Thymus (tissue), 11 donors: ENCODE results near the gene SLC22A17. TPM values are rescaled to one million over a fixed set of nuclear protein-coding genes. Genes with fewer than 3 reads are reported as not detected.

Source experiments
- DNase-seq, 9 donors: peaks; one replicate each; pipeline ENCODE4 v3.0.0-alpha.2; 2013; ENCODE audit warnings: low spot score in 9 of 9, low read depth in 6 of 9, missing footprints in 1 of 9
- H3K27ac ChIP-seq, 2 donors: one replicate each; pipeline ENCODE4 v1.5.1; 2013; ENCODE audit warnings: control low read depth in 1 of 2, low read depth in 1 of 2, low read length in 1 of 2, mild to moderate bottlenecking in 1 of 2, moderate library complexity in 1 of 2
- H3K27me3 ChIP-seq, 2 donors: one replicate each; pipeline ENCODE4 v1.5.1; 2013; ENCODE audit warnings: low read length in 1 of 2; ENCODE audit not compliant: control insufficient read depth in 2 of 2, insufficient read depth in 1 of 2
- H3K36me3 ChIP-seq, 2 donors: one replicate each; pipeline ENCODE4 v1.5.1; 2013; ENCODE audit warnings: low read length in 1 of 2, mild to moderate bottlenecking in 1 of 2, moderate library complexity in 1 of 2; ENCODE audit not compliant: control insufficient read depth in 2 of 2, insufficient read depth in 2 of 2
- H3K4me1 ChIP-seq, 2 donors: one replicate each; pipeline ENCODE4 v1.5.1; 2013; ENCODE audit warnings: low read length in 2 of 2; ENCODE audit not compliant: control insufficient read depth in 2 of 2, insufficient read depth in 2 of 2
- H3K4me3 ChIP-seq, 2 donors: one replicate each; pipeline ENCODE4 v1.5.1; 2013; ENCODE audit warnings: low read length in 2 of 2, control low read depth in 1 of 2, mild to moderate bottlenecking in 1 of 2
- H3K9me3 ChIP-seq, 2 donors: one replicate each; pipeline ENCODE4 v1.5.1; 2013; ENCODE audit warnings: low read length in 1 of 2, mild to moderate bottlenecking in 1 of 2; ENCODE audit not compliant: control insufficient read depth in 2 of 2, insufficient read depth in 1 of 2
- WGBS: extraction: QIAGEN DNeasy Blood & Tissue Kit; methylation state at CpG from one replicate; pipeline ENCODE4 v1.1.7; 2013; 5-methylcytosine and 5-hydroxymethylcytosine counted together
- polyA plus RNA-seq: library from polyadenylated mRNA; stranded (reverse); fragments of 200-250 nt; gene quantifications from one replicate; pipeline ENCODE4 v1.2.3, GENCODE V29; 2013
- total RNA-seq: library from RNA; stranded (reverse); fragments of 120-200 nt; gene quantifications from one replicate; pipeline ENCODE4 v1.2.4, GENCODE V29; 2013
- donor health status: healthy.

The SLC22A17 gene
- total and polyA plus RNA-seq, 2 donors, result 1.2 to 6.3 TPM

- WGBS, result 96% methylated on average over 22 of the region's 22 CpGs
- Histone ChIP-seq H3K4me3 (no peak overlapping the region), H3K27ac (peak overlapping the region in 1 of 2 donors; percentile 21), H3K4me1 (peaks cover 6 to 19% of the 10 kb centered on the region in 2 donors), H3K9me3 (no peaks in the 10 kb centered on the region), H3K36me3 (no peaks in the 10 kb centered on the region), H3K27me3 (peaks cover 0 to 9% of the 10 kb centered on the region in 2 donors)
- no peak for DNase-seq
These were observed 44.7 kb downstream of the SLC22A17 start for GRCh38 chr14:23307687-23308644.

GRCh38 chr14:23307146-23307530 lies 45.5 kb downstream of the SLC22A17 start:
- H3K9me3 ChIP-seq, result peaks cover 0 to 1% of the 10 kb centered on the region in 2 donors
- peak overlapping the region; percentile 62 to 86 for H3K27ac ChIP-seq
- 54% methylated on average over 5 of the region's 5 CpGs for WGBS
- no peaks in the 10 kb centered on the region for H3K36me3 ChIP-seq
- H3K27me3 ChIP-seq, result peaks cover 0 to 9% of the 10 kb centered on the region in 2 donors
- peak overlapping the region; percentile 36 to 47 for H3K4me3 ChIP-seq
- peaks cover 6 to 25% of the 10 kb centered on the region in 2 donors for H3K4me1 ChIP-seq
- no peak for DNase-seq

GRCh38 chr14:23306412-23307145 lies 46.1 kb downstream of the SLC22A17 start, which contains the start of gene BCL2L2:
BCL2L2 (plus strand) TSS chr14:23306833; CDS start chr14:23307768, 935 bp downstream.
- peaks cover 0 to 9% of the 10 kb centered on the region in 2 donors for H3K27me3 ChIP-seq
- peaks cover 6 to 25% of the 10 kb centered on the region in 2 donors for H3K4me1 ChIP-seq
- peaks cover 0 to 1% of the 10 kb centered on the region in 2 donors for H3K9me3 ChIP-seq
- peak within 1 kb of the TSS; percentile 36 to 47 for H3K4me3 ChIP-seq
- H3K27ac ChIP-seq, result peak within 1 kb of the TSS; percentile 62 to 86
- peak in 2 of 9 donors; percentile 28 to 46 for DNase-seq
- WGBS, result 5% methylated on average over 24 of the region's 24 CpGs
- H3K36me3 ChIP-seq, result no peaks in the 10 kb centered on the region

- Histone ChIP-seq H3K4me3 (peak within 1 kb of the TSS; percentile 67 to 79), H3K36me3 (peaks cover 9 to 17% of the 10 kb centered on the region in 2 donors), H3K27me3 (peaks cover 0 to 9% of the 10 kb centered on the region in 2 donors), H3K4me1 (peaks cover 14 to 37% of the 10 kb centered on the region in 2 donors), H3K27ac (peak within 1 kb of the TSS; percentile 97 to 98), H3K9me3 (peaks cover 0 to 1% of the 10 kb centered on the region in 2 donors)
- DNase-seq, result peak in 7 of 9 donors; percentile 77 to 94 (median 85)
- WGBS, result 2% methylated on average over 81 of the region's 81 CpGs
These were observed 50.1 kb downstream of the SLC22A17 start, which contains the start of gene PPP1R3E for GRCh38 chr14:23302290-23303225. PPP1R3E (minus strand) TSS chr14:23302859; CDS start chr14:23302576, 283 bp downstream.

- peaks cover 14 to 35% of the 10 kb centered on the region in 2 donors for H3K4me1 ChIP-seq
- under 1% methylated on average over 25 of the region's 25 CpGs for WGBS
These were observed 50.8 kb downstream of the SLC22A17 start for GRCh38 chr14:23301969-23302289.

GRCh38 chr14:23301288-23301968 lies 51.3 kb downstream of the SLC22A17 start:
- Histone ChIP-seq H3K27ac (peak overlapping the region; percentile 97 to 98), H3K9me3 (peaks cover 0 to 1% of the 10 kb centered on the region in 2 donors), H3K4me3 (peak overlapping the region; percentile 67 to 86), H3K36me3 (peaks cover 12 to 25% of the 10 kb centered on the region in 2 donors), H3K4me1 (peaks cover 11 to 30% of the 10 kb centered on the region in 2 donors), H3K27me3 (peaks cover 0 to 3% of the 10 kb centered on the region in 2 donors)
- under 1% methylated on average over 87 of the region's 87 CpGs for WGBS
- DNase-seq, result peak; percentile 81 to 98 (median 95)

More at GRCh38 chr14:23301969-23302289, 50.8 kb downstream of the SLC22A17 start:
- Histone ChIP-seq H3K4me3 (peak overlapping the region; percentile 67 to 79), H3K27ac (peak overlapping the region; percentile 97 to 98), H3K27me3 (peaks cover 0 to 8% of the 10 kb centered on the region in 2 donors), H3K9me3 (peaks cover 0 to 1% of the 10 kb centered on the region in 2 donors), H3K36me3 (peaks cover 12 to 24% of the 10 kb centered on the region in 2 donors)
- DNase-seq, result no peak

GRCh38 chr14:23300687-23301223 lies 51.9 kb downstream of the SLC22A17 start:
- Histone ChIP-seq H3K27ac (peak overlapping the region; percentile 97 to 98), H3K9me3 (peaks cover 0 to 1% of the 10 kb centered on the region in 2 donors), H3K36me3 (peaks cover 12 to 29% of the 10 kb centered on the region in 2 donors), H3K4me3 (peak overlapping the region; percentile 67 to 86), H3K4me1 (peaks cover 8 to 23% of the 10 kb centered on the region in 2 donors), H3K27me3 (no peaks in the 10 kb centered on the region)
- WGBS, result 7% methylated on average over 13 of the region's 13 CpGs
- DNase-seq, result peak in 1 of 9 donors; percentile 13
